ENCODE results near the gene MELK.

GRCh38 chr9:36575411-36575882 lies 2.8 kb downstream of the MELK start:
- no peak for TF ChIP-seq CTCF (conservative IDR thresholded peaks at IDR 0.05; ENCODE audit: low read length)
- TF ChIP-seq EZH2phosphoT487 (IDR thresholded peaks at IDR 0.05; ENCODE audit: borderline replicate concordance, low read depth, low read length): no peak

Data from OCI-LY7 (cell line).